Stimulated activated memory B cell treated with anti-CD40 and anti-IgM and Interleukin-4, amounts not matched to agents 10 μg/mL and 1 μg/mL and 100 μg/mL, for 72 hours (primary cell): Measurements from ENCODE around the gene HPN.

Experiments used
- ATAC-seq: fragments of 150-1000 bp; cut with Tn5 transposase; 2 replicates; pipeline ENCODE4 v1.10.0; 2021
- H3K27ac Mint-ChIP-seq: one replicate; pipeline ENCODE4 v1.8.0; 2022; ENCODE audit warnings: mild to moderate bottlenecking, mixed read lengths
- H3K27me3 Mint-ChIP-seq: one replicate; pipeline ENCODE4 v1.8.0; 2022; ENCODE audit warnings: mixed read lengths
- H3K36me3 Mint-ChIP-seq: one replicate; pipeline ENCODE4 v1.8.0; 2022; ENCODE audit warnings: mixed read lengths
- H3K4me1 Mint-ChIP-seq: one replicate; pipeline ENCODE4 v1.8.0; 2022; ENCODE audit warnings: mixed read lengths
- H3K4me3 Mint-ChIP-seq: one replicate; pipeline ENCODE4 v1.8.0; 2022; ENCODE audit warnings: mild to moderate bottlenecking, moderate library complexity, mixed read lengths
- H3K9me3 Mint-ChIP-seq: one replicate; pipeline ENCODE4 v1.8.0; 2022; ENCODE audit warnings: mixed read lengths

HPN gene

GRCh38 chr19:35055715-35056179 is 14.2 kb downstream of the HPN start:
- no peak overlapping the region for H3K4me3 Mint-ChIP-seq
- H3K27me3 Mint-ChIP-seq: no peaks in the 10 kb centered on the region
- ATAC-seq: peak; percentile 64
- H3K9me3 Mint-ChIP-seq: no peaks in the 10 kb centered on the region
- H3K36me3 Mint-ChIP-seq: no peaks in the 10 kb centered on the region
- no peaks in the 10 kb centered on the region for H3K4me1 Mint-ChIP-seq
- H3K27ac Mint-ChIP-seq: no peak overlapping the region

GRCh38 chr19:35056513-35057063 is 15.1 kb downstream of the HPN start:
- ATAC-seq: no peak
- no peaks in the 10 kb centered on the region for H3K36me3 Mint-ChIP-seq
- H3K4me1 Mint-ChIP-seq: no peaks in the 10 kb centered on the region
- no peak overlapping the region for H3K4me3 Mint-ChIP-seq
- H3K27me3 Mint-ChIP-seq: no peaks in the 10 kb centered on the region
- H3K27ac Mint-ChIP-seq: no peak overlapping the region
- H3K9me3 Mint-ChIP-seq: no peaks in the 10 kb centered on the region

GRCh38 chr19:35058370-35058769 is 16.8 kb downstream of the HPN start:
- no peak overlapping the region for H3K27ac Mint-ChIP-seq
- H3K4me3 Mint-ChIP-seq: no peak overlapping the region
- H3K36me3 Mint-ChIP-seq: no peaks in the 10 kb centered on the region
- no peak for ATAC-seq
- H3K4me1 Mint-ChIP-seq: no peaks in the 10 kb centered on the region
- no peaks in the 10 kb centered on the region for H3K9me3 Mint-ChIP-seq
- no peaks in the 10 kb centered on the region for H3K27me3 Mint-ChIP-seq

GRCh38 chr19:35059006-35059798 is 17.7 kb downstream of the HPN start:
- Mint-ChIP-seq H3K4me1 (no peaks in the 10 kb centered on the region), H3K27ac (no peak overlapping the region), H3K27me3 (no peaks in the 10 kb centered on the region), H3K9me3 (no peaks in the 10 kb centered on the region), H3K4me3 (no peak overlapping the region), H3K36me3 (no peaks in the 10 kb centered on the region)
- no peak for ATAC-seq

- no peaks in the 10 kb centered on the region for H3K27me3 Mint-ChIP-seq
- H3K27ac Mint-ChIP-seq: no peak overlapping the region
- H3K4me3 Mint-ChIP-seq: no peak overlapping the region
- ATAC-seq: peak; percentile 47
- no peaks in the 10 kb centered on the region for H3K9me3 Mint-ChIP-seq
- no peaks in the 10 kb centered on the region for H3K36me3 Mint-ChIP-seq
- no peaks in the 10 kb centered on the region for H3K4me1 Mint-ChIP-seq
These were observed 18.2 kb downstream of the HPN start for GRCh38 chr19:35059799-35060091.

GRCh38 chr19:35060160-35060855 is 18.8 kb downstream of the HPN start:
- Mint-ChIP-seq H3K9me3 (no peaks in the 10 kb centered on the region), H3K4me3 (no peak overlapping the region), H3K36me3 (no peaks in the 10 kb centered on the region), H3K27ac (no peak overlapping the region), H3K4me1 (no peaks in the 10 kb centered on the region), H3K27me3 (no peaks in the 10 kb centered on the region)
- ATAC-seq: no peak

GRCh38 chr19:35061583-35062373 is 20.3 kb downstream of the HPN start:
- Mint-ChIP-seq H3K27ac (peak overlapping the region; percentile 1), H3K27me3 (no peaks in the 10 kb centered on the region), H3K4me3 (no peak overlapping the region), H3K36me3 (no peaks in the 10 kb centered on the region), H3K9me3 (no peaks in the 10 kb centered on the region), H3K4me1 (peaks cover 1% of the 10 kb centered on the region)
- ATAC-seq: no peak

- Mint-ChIP-seq H3K36me3 (no peaks in the 10 kb centered on the region), H3K27me3 (no peaks in the 10 kb centered on the region), H3K4me1 (peaks cover 13% of the 10 kb centered on the region), H3K9me3 (no peaks in the 10 kb centered on the region), H3K4me3 (no peak overlapping the region), H3K27ac (no peak overlapping the region)
- no peak for ATAC-seq
These were observed 21.4 kb downstream of the HPN start for GRCh38 chr19:35062942-35063341.

GRCh38 chr19:35063940-35064818 is 22.7 kb downstream of the HPN start:
- Mint-ChIP-seq H3K27ac (no peak overlapping the region), H3K4me1 (peaks cover 23% of the 10 kb centered on the region), H3K4me3 (no peak overlapping the region), H3K27me3 (no peaks in the 10 kb centered on the region), H3K9me3 (no peaks in the 10 kb centered on the region), H3K36me3 (no peaks in the 10 kb centered on the region)
- no peak for ATAC-seq

- Mint-ChIP-seq H3K4me1 (peaks cover 29% of the 10 kb centered on the region), H3K4me3 (no peak overlapping the region), H3K36me3 (no peaks in the 10 kb centered on the region), H3K27me3 (no peaks in the 10 kb centered on the region), H3K9me3 (no peaks in the 10 kb centered on the region), H3K27ac (no peak overlapping the region)
- ATAC-seq: no peak
These were observed 24.1 kb downstream of the HPN start for GRCh38 chr19:35065574-35065973.

GRCh38 chr19:35066121-35066520 is 24.6 kb downstream of the HPN start:
- no peaks in the 10 kb centered on the region for H3K36me3 Mint-ChIP-seq
- no peaks in the 10 kb centered on the region for H3K9me3 Mint-ChIP-seq
- H3K27me3 Mint-ChIP-seq: no peaks in the 10 kb centered on the region
- H3K4me1 Mint-ChIP-seq: peaks cover 29% of the 10 kb centered on the region
- no peak overlapping the region for H3K4me3 Mint-ChIP-seq
- no peak for ATAC-seq
- no peak overlapping the region for H3K27ac Mint-ChIP-seq

GRCh38 chr19:35066691-35067563 is 25.4 kb downstream of the HPN start:
- H3K36me3 Mint-ChIP-seq: no peaks in the 10 kb centered on the region
- peak overlapping the region; percentile 2 for H3K27ac Mint-ChIP-seq
- no peaks in the 10 kb centered on the region for H3K9me3 Mint-ChIP-seq
- H3K4me3 Mint-ChIP-seq: peak overlapping the region; percentile 14
- peaks cover 29% of the 10 kb centered on the region for H3K4me1 Mint-ChIP-seq
- no peaks in the 10 kb centered on the region for H3K27me3 Mint-ChIP-seq
- ATAC-seq: peak; percentile 93

- H3K9me3 Mint-ChIP-seq: no peaks in the 10 kb centered on the region
- H3K4me3 Mint-ChIP-seq: no peak overlapping the region
- H3K4me1 Mint-ChIP-seq: peaks cover 29% of the 10 kb centered on the region
- no peaks in the 10 kb centered on the region for H3K36me3 Mint-ChIP-seq
- no peak overlapping the region for H3K27ac Mint-ChIP-seq
- ATAC-seq: no peak
- no peaks in the 10 kb centered on the region for H3K27me3 Mint-ChIP-seq
These were observed 27.6 kb downstream of the HPN start for GRCh38 chr19:35068941-35069634.
